Measurements from ENCODE around the gene PERCC1. TPM values are rescaled to one million over a fixed set of nuclear protein-coding genes. Genes with fewer than 3 reads are reported as not detected.

PERCC1 gene
- total RNA-seq = not detected
- not detected for polyA plus RNA-seq

GRCh38 chr16:1430759-1431496, at the start of gene PERCC1:
TSS of gene PERCC1 (plus strand) at chr16:1431078. CDS start at chr16:1432594, 1,516 bp downstream.
- H3K36me3 ChIP-seq (ENCODE audit: insufficient read depth) = no peaks in the 10 kb centered on the region
- DNase-seq (ENCODE audit: extremely low spot score) = no peak
- H3K27ac ChIP-seq (ENCODE audit: low read depth) = no peak within 1 kb of the TSS
- no peak within 1 kb of the TSS for H3K4me3 ChIP-seq (ENCODE audit: low read depth, low read length)
- no peaks in the 10 kb centered on the region for H3K4me1 ChIP-seq (ENCODE audit: insufficient read depth)
- 48% methylated on average over 35 of the region's 35 CpGs for WGBS

GRCh38 chr16:1381612-1382406, 49.1 kb upstream of the PERCC1 start:
- Histone ChIP-seq H3K27ac (ENCODE audit: low read depth) (no peak overlapping the region), H3K4me1 (ENCODE audit: insufficient read depth) (peaks cover 3% of the 10 kb centered on the region), H3K4me3 (ENCODE audit: low read depth, low read length) (no peak overlapping the region), H3K36me3 (ENCODE audit: insufficient read depth) (peaks cover 4% of the 10 kb centered on the region)
- 92% methylated on average over 9 of the region's 9 CpGs for WGBS
- DNase-seq (ENCODE audit: extremely low spot score) = no peak

DNA sequence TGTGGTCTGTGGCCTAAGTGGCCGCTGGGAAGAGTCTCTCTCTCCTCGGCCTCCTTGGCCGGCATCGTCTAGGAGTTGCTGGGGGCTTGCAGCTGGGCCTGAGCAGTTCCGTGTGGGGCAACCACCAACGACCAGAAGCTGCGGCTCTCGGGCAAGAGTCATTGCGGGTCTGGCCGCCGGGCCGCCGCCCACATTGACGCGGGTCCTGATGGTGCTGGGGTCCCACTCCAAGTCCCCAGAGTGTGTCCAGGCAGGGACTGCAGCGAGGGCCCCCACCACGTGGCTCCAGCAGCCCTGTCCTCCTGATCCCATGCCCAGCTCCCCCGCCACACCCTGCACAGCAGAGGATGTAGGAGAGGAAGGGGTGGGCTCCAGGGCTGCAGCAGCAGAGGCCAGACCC, 47.3 kb upstream of the PERCC1 start:
- 92% methylated on average over 18 of the region's 18 CpGs for WGBS
- peaks cover 4% of the 10 kb centered on the region for H3K36me3 ChIP-seq (ENCODE audit: insufficient read depth)
- H3K27ac ChIP-seq (ENCODE audit: low read depth) = no peak overlapping the region
- peaks cover 3% of the 10 kb centered on the region for H3K4me1 ChIP-seq (ENCODE audit: insufficient read depth)
- no peak for DNase-seq (ENCODE audit: extremely low spot score)
- H3K4me3 ChIP-seq (ENCODE audit: low read depth, low read length) = no peak overlapping the region

GRCh38 chr16:1385232-1385631, 45.6 kb upstream of the PERCC1 start:
- Histone ChIP-seq H3K4me1 (ENCODE audit: insufficient read depth) (no peaks in the 10 kb centered on the region), H3K4me3 (ENCODE audit: low read depth, low read length) (no peak overlapping the region), H3K36me3 (ENCODE audit: insufficient read depth) (peaks cover 5% of the 10 kb centered on the region), H3K27ac (ENCODE audit: low read depth) (no peak overlapping the region)
- WGBS = 96% methylated on average over 39 of the region's 39 CpGs
- no peak for DNase-seq (ENCODE audit: extremely low spot score)

DNA sequence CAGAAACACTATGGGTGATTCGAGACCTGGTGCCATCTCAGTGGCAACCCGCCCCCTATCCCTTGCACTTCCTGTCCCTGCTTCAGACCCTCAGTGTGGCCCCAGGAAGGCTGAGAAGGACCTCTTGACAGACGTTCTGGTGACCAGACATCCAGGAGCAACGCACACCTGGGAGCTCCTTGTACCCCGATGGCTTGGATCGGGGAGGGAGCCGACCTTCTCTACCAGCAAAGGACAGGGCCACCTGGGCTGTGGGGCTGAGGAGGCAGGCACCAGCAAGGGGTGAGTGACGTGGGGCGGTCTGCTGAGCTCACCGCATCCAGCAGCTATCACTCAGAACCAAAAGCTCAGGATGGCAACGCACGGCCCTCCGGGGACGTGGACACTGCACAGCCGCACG, 43.5 kb upstream of the PERCC1 start:
- H3K4me1 ChIP-seq (ENCODE audit: insufficient read depth) = no peaks in the 10 kb centered on the region
- DNase-seq (ENCODE audit: extremely low spot score) = no peak
- no peak overlapping the region for H3K4me3 ChIP-seq (ENCODE audit: low read depth, low read length)
- no peak overlapping the region for H3K27ac ChIP-seq (ENCODE audit: low read depth)
- WGBS = 90% methylated on average over 16 of the region's 16 CpGs
- H3K36me3 ChIP-seq (ENCODE audit: insufficient read depth) = peaks cover 8% of the 10 kb centered on the region

DNA sequence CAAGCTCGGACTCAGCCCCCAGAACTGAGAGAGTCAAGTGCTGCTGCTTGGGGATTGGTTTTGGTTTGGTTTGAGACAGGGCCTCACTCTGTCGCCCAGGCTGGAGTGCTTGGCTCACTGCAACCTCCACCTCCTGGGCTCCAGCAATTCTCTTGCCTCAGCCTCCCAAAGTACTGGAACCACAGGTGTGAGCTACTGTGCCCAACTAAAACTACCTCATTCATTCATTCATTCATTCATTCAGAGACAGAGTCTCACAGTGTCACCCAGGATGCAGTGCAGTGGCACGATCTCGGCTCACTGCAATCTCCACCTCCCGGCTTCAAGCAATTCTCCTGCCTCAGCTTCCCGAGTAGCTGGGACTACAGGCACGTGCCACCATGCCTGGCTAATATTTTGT, 41.1 kb upstream of the PERCC1 start:
- Histone ChIP-seq H3K27ac (ENCODE audit: low read depth) (no peak overlapping the region), H3K36me3 (ENCODE audit: insufficient read depth) (peaks cover 4% of the 10 kb centered on the region), H3K4me3 (ENCODE audit: low read depth, low read length) (no peak overlapping the region), H3K4me1 (ENCODE audit: insufficient read depth) (no peaks in the 10 kb centered on the region)
- no peak for DNase-seq (ENCODE audit: extremely low spot score)
- WGBS = 91% methylated on average over 7 of the region's 7 CpGs

DNA sequence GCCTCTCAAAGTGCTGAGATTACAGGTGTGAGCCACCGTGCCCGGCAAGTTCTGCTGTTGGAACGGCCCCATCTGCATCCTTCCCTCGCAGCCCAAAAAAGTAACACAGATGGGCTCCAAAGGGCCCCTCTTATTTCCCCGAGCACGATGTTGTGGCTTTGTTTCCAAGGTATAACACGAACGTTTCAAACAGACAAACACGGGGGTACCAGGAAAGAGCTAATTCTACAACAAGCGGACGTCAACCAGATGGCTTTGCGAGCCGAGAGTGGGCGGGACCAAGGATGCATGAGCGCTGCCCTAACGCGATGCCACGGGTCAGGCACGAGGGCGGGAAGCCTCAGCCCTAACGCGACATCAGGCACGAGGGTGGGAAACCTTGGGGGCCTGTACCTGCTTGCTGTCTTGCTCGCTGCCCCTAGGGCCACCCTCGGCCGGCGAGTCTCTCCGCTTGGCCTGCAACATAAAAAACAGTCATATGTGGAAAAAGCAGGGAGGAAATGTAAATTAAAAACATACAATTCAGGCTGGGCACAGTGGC, 40.6 kb upstream of the PERCC1 start:
- no peak overlapping the region for H3K4me3 ChIP-seq (ENCODE audit: low read depth, low read length)
- no peak for DNase-seq (ENCODE audit: extremely low spot score)
- H3K4me1 ChIP-seq (ENCODE audit: insufficient read depth) = no peaks in the 10 kb centered on the region
- 82% methylated on average over 28 of the region's 28 CpGs for WGBS
- H3K36me3 ChIP-seq (ENCODE audit: insufficient read depth) = peaks cover 4% of the 10 kb centered on the region
- no peak overlapping the region for H3K27ac ChIP-seq (ENCODE audit: low read depth)

DNA sequence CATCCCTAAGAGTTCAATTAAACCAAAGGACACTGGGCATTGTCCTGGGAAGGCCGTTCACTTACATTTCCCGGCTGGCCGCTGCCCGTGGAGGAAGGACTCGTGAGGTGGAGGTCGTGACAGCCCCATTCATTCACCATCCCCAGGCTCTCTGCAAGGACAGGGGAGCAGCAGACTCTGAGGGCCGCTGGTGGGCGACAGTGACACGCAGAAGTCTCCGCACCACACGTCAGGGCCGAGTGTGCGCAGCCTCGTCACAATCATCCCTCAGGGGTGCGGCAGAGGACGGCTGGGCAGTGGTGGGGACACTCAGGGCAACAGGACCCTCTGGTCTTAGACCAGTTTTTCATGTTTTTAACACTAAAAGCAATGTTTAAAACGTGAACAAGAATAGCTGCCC, 38.1 kb upstream of the PERCC1 start:
- Histone ChIP-seq H3K4me1 (ENCODE audit: insufficient read depth) (no peaks in the 10 kb centered on the region), H3K4me3 (ENCODE audit: low read depth, low read length) (no peak overlapping the region), H3K27ac (ENCODE audit: low read depth) (no peak overlapping the region), H3K36me3 (ENCODE audit: insufficient read depth) (peaks cover 4% of the 10 kb centered on the region)
- 92% methylated on average over 17 of the region's 17 CpGs for WGBS
- DNase-seq (ENCODE audit: extremely low spot score) = no peak

DNA sequence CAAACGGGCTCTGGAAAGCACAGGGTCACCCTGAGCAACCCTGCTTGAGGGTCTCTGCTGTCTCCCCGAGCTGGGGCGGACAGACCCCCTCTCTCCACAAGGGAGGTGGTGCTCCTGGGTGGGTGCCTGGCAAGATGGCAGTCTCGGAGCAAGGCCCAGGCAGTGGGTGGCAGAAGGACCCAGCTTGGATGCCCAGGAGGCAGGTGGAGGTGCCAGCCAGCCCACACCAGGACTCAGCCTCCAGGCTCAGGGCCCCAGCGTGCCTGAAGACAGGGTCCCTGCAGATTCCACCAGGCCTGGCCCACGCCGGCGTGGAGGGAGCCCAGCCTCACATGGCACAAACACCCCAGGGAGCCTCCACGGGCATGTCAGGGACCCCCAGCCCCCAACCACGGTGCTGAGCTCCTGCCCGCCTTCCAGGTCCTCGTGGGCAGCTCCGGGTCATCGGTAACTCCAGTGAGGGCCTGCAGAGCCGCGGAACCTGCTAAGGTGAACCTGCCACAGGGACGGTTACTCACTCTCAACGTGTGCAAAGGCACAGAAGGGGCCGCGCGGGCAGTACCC, 37.2 kb upstream of the PERCC1 start:
- Histone ChIP-seq H3K4me1 (ENCODE audit: insufficient read depth) (no peaks in the 10 kb centered on the region), H3K27ac (ENCODE audit: low read depth) (no peak overlapping the region), H3K36me3 (ENCODE audit: insufficient read depth) (peaks cover 4% of the 10 kb centered on the region), H3K4me3 (ENCODE audit: low read depth, low read length) (no peak overlapping the region)
- WGBS = 96% methylated on average over 21 of the region's 21 CpGs
- no peak for DNase-seq (ENCODE audit: extremely low spot score)

DNA sequence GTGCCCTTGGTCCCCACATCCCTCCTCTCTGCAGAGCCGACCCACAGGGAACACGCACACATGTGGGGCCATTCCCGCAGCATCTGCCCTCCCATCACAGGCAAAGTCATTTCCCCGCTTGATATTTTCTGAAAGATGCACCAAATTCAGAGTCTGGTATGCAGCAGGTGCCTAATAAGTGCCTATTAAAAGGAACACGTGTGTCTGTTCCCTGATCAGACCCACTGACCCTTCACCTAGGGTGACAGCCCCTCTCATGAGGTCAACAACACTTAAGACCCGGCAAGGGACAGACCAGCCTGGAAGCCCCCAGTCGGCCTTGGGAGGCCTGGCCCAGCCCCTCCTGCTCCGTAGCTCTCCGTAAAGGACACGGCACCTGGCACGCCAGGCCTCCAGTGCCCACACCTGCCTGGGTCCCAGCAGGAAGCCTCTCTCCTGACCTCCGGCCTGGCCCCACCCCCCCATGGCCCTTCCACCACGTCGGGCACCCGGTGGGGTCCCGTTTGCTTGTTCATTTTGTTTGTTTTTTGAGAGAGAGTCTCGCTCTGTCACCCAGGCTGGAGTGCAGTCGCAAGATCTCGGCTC, 36.4 kb upstream of the PERCC1 start:
- H3K4me1 ChIP-seq (ENCODE audit: insufficient read depth) = no peaks in the 10 kb centered on the region
- no peak overlapping the region for H3K27ac ChIP-seq (ENCODE audit: low read depth)
- no peak overlapping the region for H3K4me3 ChIP-seq (ENCODE audit: low read depth, low read length)
- 90% methylated on average over 19 of the region's 19 CpGs for WGBS
- DNase-seq (ENCODE audit: extremely low spot score) = no peak
- peaks cover 4% of the 10 kb centered on the region for H3K36me3 ChIP-seq (ENCODE audit: insufficient read depth)

DNA sequence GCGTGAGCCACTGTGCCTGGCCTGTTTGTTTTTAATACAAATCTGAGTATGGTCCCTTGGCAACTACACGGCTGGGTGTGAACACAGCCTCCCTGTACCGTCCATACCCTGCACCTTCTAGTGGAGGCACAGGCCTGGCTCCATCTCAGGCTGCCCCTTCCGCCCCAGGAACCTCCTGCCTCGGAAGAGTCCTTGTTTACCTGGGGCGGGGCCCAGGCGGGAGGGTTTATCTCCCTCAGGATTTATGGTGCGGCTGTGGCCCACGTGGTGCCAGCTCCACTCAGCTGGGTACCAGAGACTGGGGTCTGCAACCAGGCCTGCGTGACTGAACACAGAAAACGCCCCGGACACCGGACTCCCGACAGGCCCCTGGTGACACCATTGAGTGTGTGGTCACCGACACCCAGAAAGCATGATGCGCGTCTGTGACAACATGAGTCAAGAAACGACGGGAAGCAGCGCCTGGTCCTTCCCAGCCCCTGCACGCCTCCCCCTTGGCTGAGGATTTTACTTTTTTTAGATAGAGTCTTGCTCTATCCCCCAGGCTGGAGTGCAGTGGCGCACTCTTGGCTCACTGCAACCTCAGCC, 35.3 kb upstream of the PERCC1 start:
- no peak overlapping the region for H3K27ac ChIP-seq (ENCODE audit: low read depth)
- H3K36me3 ChIP-seq (ENCODE audit: insufficient read depth) = peaks cover under 1% of the 10 kb centered on the region

DNA sequence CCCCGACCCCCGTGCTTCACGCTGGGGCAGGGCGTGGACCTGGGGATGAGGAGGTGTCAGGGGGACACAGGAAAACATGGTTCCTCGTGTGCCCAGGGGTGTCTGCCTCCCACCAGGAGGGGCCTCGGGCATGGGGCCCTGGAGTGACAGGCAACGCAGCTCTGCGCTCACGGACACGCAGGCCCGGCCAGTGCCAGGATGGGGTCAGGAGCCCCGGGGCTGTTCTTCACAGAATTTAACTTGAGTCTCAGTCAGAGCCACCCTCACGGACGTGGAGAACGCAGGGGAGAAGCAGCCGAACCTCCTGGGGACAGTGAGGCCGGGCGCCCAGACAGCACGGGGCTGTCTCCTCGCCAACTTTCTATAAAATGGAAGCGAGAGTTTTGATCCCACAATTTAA, 33.1 kb upstream of the PERCC1 start:
- Histone ChIP-seq H3K4me1 (ENCODE audit: insufficient read depth) (no peaks in the 10 kb centered on the region), H3K36me3 (ENCODE audit: insufficient read depth) (peaks cover 4% of the 10 kb centered on the region), H3K4me3 (ENCODE audit: low read depth, low read length) (no peak overlapping the region), H3K27ac (ENCODE audit: low read depth) (no peak overlapping the region)
- whole genome bisulfite sequencing = 92% methylated on average over 20 of the region's 21 CpGs
- DNase-seq (ENCODE audit: extremely low spot score) = no peak

More for the DNA sequence above, 35.3 kb upstream of the PERCC1 start:
- no peaks in the 10 kb centered on the region for H3K4me1 ChIP-seq (ENCODE audit: insufficient read depth)
- H3K4me3 ChIP-seq (ENCODE audit: low read depth, low read length) = no peak overlapping the region
- no peak for DNase-seq (ENCODE audit: extremely low spot score)
- whole genome bisulfite sequencing = 86% methylated on average over 22 of the region's 22 CpGs

GRCh38 chr16:1398351-1398750, 32.5 kb upstream of the PERCC1 start:
- Histone ChIP-seq H3K4me1 (ENCODE audit: insufficient read depth) (no peaks in the 10 kb centered on the region), H3K27ac (ENCODE audit: low read depth) (no peak overlapping the region), H3K36me3 (ENCODE audit: insufficient read depth) (peaks cover 7% of the 10 kb centered on the region), H3K4me3 (ENCODE audit: low read depth, low read length) (no peak overlapping the region)
- 94% methylated on average over 9 of the region's 9 CpGs for WGBS
- no peak for DNase-seq (ENCODE audit: extremely low spot score)

Data from urinary bladder (tissue), 4 donors.